ENCODE data around the gene OR4F3.
"Not testable (repeated sequence)": the region's sequence is repeated elsewhere in the genome, so short reads cannot be mapped to it uniquely, and the experiment has no call there.

OR4F3 gene

GRCh38 chr5:181366968-181367367, at the start of gene OR4F3:
Gene OR4F3 (plus strand): TSS chr5:181367268.
- DNase-seq (ENCODE audit: low spot score) = not testable (repeated sequence)
